A673 (cell line): ENCODE measurements around the gene AGAP1. TPM values are rescaled to one million over a fixed set of nuclear protein-coding genes. Genes with fewer than 3 reads are reported as not detected.

Experiments
- BruUV-seq: library from RNA; stranded (reverse); fragments of 400-500 nt; replicated peaks from 2 replicates; lab custom pipeline; 2021; lab: Mats Ljungman, UMichigan
- CTCF ChIA-PET: fragments of 300-600 bp; sonication (Branson Sonifier 250); formaldehyde crosslinking; loops from one replicate; lab custom pipeline; 2022; ENCODE audit warnings: antibody characterized with exemption; lab: Charles Lee
- POLR2A ChIA-PET: fragments of 300-600 bp; sonication (Branson Sonifier 250); formaldehyde crosslinking; loops from one replicate; lab custom pipeline; 2022; ENCODE audit warnings: antibody characterized with exemption; ENCODE audit not compliant: low non-redundant PET; lab: Charles Lee
- DNase-seq: peaks from one replicate; pipeline ENCODE4 v3.0.0-alpha.2; 2015; ENCODE audit warnings: low spot score
- H3K27ac ChIP-seq: fragments of 200-600 bp; sonication (generic); 2 replicates; pipeline ENCODE4 v1.5.1; 2016; ENCODE audit warnings: mixed run types, low read depth, mild to moderate bottlenecking, mixed read lengths, antibody characterized with exemption, low read length; ENCODE audit not compliant: poor library complexity, severe bottlenecking
- H3K27me3 ChIP-seq: fragments of 200-600 bp; sonication (generic); replicated peaks from 2 replicates; pipeline ENCODE4 v1.6.1; 2017; ENCODE audit warnings: mixed run types, low read depth, mild to moderate bottlenecking, mixed read lengths, antibody characterized with exemption, low read length; ENCODE audit not compliant: insufficient read depth, poor library complexity
- H3K36me3 ChIP-seq: fragments of 200-600 bp; sonication (generic); 2 replicates; pipeline ENCODE4 v1.6.1; 2016; ENCODE audit warnings: mixed run types, mild to moderate bottlenecking, mixed read lengths, antibody characterized with exemption, low read length; ENCODE audit not compliant: insufficient read depth, poor library complexity, severe bottlenecking
- H3K4me1 ChIP-seq: fragments of 200-600 bp; sonication (generic); 2 replicates; pipeline ENCODE4 v1.6.1; 2017; ENCODE audit warnings: mixed run types, mild to moderate bottlenecking, mixed read lengths, antibody characterized with exemption, low read length; ENCODE audit not compliant: insufficient read depth, poor library complexity, severe bottlenecking
- H3K4me3 ChIP-seq: fragments of 200-600 bp; sonication (generic); 2 replicates; pipeline ENCODE4 v1.5.1; 2016; ENCODE audit warnings: low read depth, mixed run types, mild to moderate bottlenecking, mixed read lengths, low read length; ENCODE audit not compliant: poor library complexity, severe bottlenecking
- H3K9me3 ChIP-seq: fragments of 200-600 bp; sonication (generic); 2 replicates; pipeline ENCODE4 v1.6.1; 2016; ENCODE audit warnings: mixed run types, low read depth, mild to moderate bottlenecking, mixed read lengths, antibody characterized with exemption, low read length; ENCODE audit not compliant: poor library complexity, severe bottlenecking
- EZH2 ChIP-seq: fragments of 200-600 bp; sonication (generic); IDR thresholded peaks from 2 replicates; pipeline ENCODE4 v1.6.1; 2017; ENCODE audit warnings: borderline replicate concordance, low read depth, mild to moderate bottlenecking, mixed read lengths, antibody characterized with exemption, low read length; ENCODE audit not compliant: poor library complexity, severe bottlenecking
- intact Hi-C: fragments of 100-400 bp; cut with micrococcal nuclease; formaldehyde crosslinking; loops from one replicate; pipeline ENCODE4 v1.10.0; 2022; ENCODE audit not compliant: unreplicated experiment
- total RNA-seq: library from RNA; stranded (reverse); gene quantifications from 2 replicates; pipeline ENCODE4 v1.2.3, GENCODE V29; 2021
- TF ChIP-seq, protein P1 (sequence below): fragments of 300-800, 200-600 bp; sonication (generic); conservative IDR thresholded peaks from 2 replicates; pipeline ENCODE4 v1.5.1; 2017; ENCODE audit warnings: low read depth, mild to moderate bottlenecking, antibody characterized with exemption, low read length, moderate library complexity, mixed read lengths

The AGAP1 gene
- total RNA-seq, 1 experiment from 2014 or later = 25.3 TPM

DNA sequence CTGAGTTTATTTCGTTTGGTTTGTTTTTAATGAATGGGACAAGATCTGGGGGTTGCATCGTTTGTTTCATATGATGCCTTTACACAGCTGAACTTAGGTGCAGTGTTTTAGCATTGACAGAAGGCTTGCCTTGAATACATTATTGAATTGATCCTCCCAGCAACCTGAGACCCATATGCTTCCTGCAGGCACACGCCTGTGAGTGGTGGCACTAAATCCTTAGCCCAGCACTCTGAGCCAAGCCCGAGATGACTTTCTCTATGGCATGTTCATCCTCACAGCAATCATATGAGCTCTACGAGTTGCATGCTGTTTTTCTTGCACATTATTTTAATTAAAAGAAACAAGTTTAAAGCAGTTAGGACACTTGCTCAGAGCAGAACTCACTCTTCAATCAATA lies 47.8 kb upstream of the AGAP1 start:
- CTCF ChIA-PET = interaction anchor here (0.5 kb wide), 1 partner anchor 148 kb away, joined by 3 read pairs; no protein-coding TSS in a partner anchor
- POLR2A ChIA-PET = no interaction called here
- intact Hi-C loops = no loop called here
- Histone ChIP-seq H3K9me3 (no peaks in the 10 kb centered on the region), H3K36me3 (no peaks in the 10 kb centered on the region), H3K27me3 (no peaks in the 10 kb centered on the region), H3K4me3 (no peak overlapping the region), H3K4me1 (peaks cover 15% of the 10 kb centered on the region), H3K27ac (no peak overlapping the region)
- no TSS peak for BruUV-seq
- DNase-seq = no peak
- TF ChIP-seq EZH2 = no peak
- TF ChIP-seq, protein P1, sequence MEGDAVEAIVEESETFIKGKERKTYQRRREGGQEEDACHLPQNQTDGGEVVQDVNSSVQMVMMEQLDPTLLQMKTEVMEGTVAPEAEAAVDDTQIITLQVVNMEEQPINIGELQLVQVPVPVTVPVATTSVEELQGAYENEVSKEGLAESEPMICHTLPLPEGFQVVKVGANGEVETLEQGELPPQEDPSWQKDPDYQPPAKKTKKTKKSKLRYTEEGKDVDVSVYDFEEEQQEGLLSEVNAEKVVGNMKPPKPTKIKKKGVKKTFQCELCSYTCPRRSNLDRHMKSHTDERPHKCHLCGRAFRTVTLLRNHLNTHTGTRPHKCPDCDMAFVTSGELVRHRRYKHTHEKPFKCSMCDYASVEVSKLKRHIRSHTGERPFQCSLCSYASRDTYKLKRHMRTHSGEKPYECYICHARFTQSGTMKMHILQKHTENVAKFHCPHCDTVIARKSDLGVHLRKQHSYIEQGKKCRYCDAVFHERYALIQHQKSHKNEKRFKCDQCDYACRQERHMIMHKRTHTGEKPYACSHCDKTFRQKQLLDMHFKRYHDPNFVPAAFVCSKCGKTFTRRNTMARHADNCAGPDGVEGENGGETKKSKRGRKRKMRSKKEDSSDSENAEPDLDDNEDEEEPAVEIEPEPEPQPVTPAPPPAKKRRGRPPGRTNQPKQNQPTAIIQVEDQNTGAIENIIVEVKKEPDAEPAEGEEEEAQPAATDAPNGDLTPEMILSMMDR = no peak

DNA sequence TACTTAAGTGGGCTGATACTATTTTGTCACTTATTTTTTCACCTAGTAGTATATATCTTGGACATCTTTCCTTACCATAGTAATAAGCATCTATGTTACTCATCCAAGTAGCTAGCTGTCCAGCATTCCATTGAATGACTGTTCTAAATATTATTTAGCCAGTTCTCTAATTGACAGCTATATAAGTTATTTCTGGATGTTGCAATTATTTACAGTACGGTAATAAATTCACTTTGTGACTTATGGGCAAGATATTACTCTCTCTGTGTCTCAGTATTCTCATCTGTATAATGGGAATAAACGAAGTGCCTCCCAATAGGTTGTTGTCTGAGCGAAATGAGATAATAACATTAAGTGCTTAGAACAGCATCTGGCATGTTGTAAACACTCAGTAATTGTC lies 46.6 kb upstream of the AGAP1 start:
- TF ChIP-seq, protein P1 = no peak
- TF ChIP-seq EZH2 = no peak
- Histone ChIP-seq H3K27ac (no peak overlapping the region), H3K27me3 (no peaks in the 10 kb centered on the region), H3K9me3 (no peaks in the 10 kb centered on the region), H3K36me3 (no peaks in the 10 kb centered on the region), H3K4me3 (no peak overlapping the region), H3K4me1 (peaks cover 9% of the 10 kb centered on the region)
- intact Hi-C loops = no loop called here
- ChIA-PET POLR2A (no interaction called here), CTCF (no interaction called here)
- DNase-seq = no peak
- BruUV-seq = no TSS peak

DNA sequence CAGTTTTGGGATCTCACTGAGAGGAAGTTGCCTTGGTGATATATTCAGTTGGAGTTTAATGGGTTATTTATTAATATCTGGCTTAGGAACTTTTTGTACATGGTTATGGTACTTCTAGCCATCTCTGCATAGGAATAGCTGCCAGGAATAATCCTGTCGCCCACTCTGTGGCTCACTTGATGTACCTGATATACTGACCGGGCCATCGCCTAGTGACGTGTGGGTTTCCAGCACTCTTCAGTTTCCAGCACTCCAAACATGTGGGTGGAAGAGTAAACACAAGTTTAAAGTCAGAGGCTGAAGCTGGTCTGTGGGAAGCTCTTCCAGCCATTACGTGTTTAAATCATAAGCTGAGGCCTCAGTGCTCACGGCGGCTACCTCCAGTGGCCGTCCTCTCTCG lies 44.3 kb upstream of the AGAP1 start:
- peaks cover 9% of the 10 kb centered on the region for H3K4me1 ChIP-seq
- H3K36me3 ChIP-seq = no peaks in the 10 kb centered on the region
- TF ChIP-seq, protein P1 = no peak
- no peak for TF ChIP-seq EZH2
- no peak for DNase-seq
- BruUV-seq = no TSS peak
- no peak overlapping the region for H3K27ac ChIP-seq
- ChIA-PET POLR2A (no interaction called here), CTCF (no interaction called here)
- intact Hi-C loops = no loop called here
- no peaks in the 10 kb centered on the region for H3K9me3 ChIP-seq
- no peak overlapping the region for H3K4me3 ChIP-seq
- H3K27me3 ChIP-seq = no peaks in the 10 kb centered on the region
